Esophagus muscularis mucosa (tissue), 3 donors: Measurements from ENCODE around the gene PKP1.

Experiments used
- POLR2A ChIP-seq: fragments of 450-650 bp; IDR thresholded peaks from one replicate; pipeline ENCODE4 v1.6.1; 2017; ENCODE audit warnings: antibody characterized with exemption, moderate library complexity, mild to moderate bottlenecking, low read depth
- POLR2AphosphoS5 ChIP-seq, 2 donors: sonication (generic); formaldehyde crosslinking; IDR thresholded peaks; one replicate each; pipeline ENCODE4 v1.6.1; 2017; ENCODE audit warnings: antibody characterized with exemption in 2 of 2
- TF ChIP-seq, protein P1 (sequence below), 3 experiments: fragments of 200-600 bp in 2 of 3; fragments of 450-650 bp in 1 of 3; sonication (generic) in 2 of 3; IDR thresholded peaks; one replicate each; pipeline ENCODE4 v1.5.1; 2017 to 2019; ENCODE audit warnings: antibody characterized with exemption in 3 of 3, mild to moderate bottlenecking in 2 of 3, moderate library complexity in 1 of 3

DNA sequence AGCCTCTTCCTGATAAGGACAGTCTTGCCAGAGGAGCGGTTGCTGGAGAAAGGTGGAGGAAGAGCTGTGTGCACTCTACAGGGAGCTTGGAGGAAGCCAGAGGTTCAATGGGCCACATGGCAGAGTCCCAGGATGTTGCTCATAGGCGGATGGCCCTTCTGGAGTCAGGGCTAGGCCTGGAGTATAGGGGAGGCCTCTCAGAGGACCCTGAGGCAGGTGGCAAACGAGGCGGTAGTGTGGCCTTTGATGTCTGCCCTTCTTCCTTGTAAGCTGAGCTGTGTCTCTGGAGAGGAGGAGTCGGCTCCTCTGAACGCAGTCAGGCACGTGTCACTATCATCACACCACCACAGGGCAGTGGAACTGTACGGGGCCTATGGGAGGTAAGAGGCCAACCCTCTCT is 8.6 kb downstream of the PKP1 start:
- TF ChIP-seq, protein P1, sequence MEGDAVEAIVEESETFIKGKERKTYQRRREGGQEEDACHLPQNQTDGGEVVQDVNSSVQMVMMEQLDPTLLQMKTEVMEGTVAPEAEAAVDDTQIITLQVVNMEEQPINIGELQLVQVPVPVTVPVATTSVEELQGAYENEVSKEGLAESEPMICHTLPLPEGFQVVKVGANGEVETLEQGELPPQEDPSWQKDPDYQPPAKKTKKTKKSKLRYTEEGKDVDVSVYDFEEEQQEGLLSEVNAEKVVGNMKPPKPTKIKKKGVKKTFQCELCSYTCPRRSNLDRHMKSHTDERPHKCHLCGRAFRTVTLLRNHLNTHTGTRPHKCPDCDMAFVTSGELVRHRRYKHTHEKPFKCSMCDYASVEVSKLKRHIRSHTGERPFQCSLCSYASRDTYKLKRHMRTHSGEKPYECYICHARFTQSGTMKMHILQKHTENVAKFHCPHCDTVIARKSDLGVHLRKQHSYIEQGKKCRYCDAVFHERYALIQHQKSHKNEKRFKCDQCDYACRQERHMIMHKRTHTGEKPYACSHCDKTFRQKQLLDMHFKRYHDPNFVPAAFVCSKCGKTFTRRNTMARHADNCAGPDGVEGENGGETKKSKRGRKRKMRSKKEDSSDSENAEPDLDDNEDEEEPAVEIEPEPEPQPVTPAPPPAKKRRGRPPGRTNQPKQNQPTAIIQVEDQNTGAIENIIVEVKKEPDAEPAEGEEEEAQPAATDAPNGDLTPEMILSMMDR (IDR thresholded peaks at IDR 0.05): no peak
- no peak for TF ChIP-seq POLR2AphosphoS5 (IDR thresholded peaks at IDR 0.05)
- no peak for TF ChIP-seq POLR2A
